ENCODE measurements around the gene AGAP1.
"Not testable (repeated sequence)": the region's sequence is repeated elsewhere in the genome, so short reads cannot be mapped to it uniquely, and the experiment has no call there.

Gene AGAP1

GRCh38 chr2:236061899-236062298 lies 568.1 kb downstream of the AGAP1 start:
- DNase-seq: no peak

DNA sequence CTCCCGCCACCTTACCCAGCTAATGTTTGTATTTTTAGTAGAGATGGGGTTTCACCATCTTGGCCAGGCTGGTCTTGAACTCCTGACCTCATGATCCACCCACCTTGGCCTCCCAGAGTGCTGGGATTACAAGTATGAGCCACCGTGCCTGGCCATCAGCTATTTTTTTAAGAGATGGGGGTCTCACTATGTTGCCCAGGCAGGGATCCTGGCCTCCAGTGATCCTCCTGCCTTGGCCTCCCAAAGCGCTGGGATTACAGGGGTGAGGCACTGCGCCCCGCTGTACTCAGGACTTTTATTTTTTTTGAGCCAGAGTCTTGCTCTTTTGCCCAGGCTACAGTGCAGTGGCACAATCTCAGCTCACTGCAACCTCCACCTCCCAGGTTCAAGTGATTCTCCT lies 569.0 kb downstream of the AGAP1 start:
- not testable (repeated sequence) for DNase-seq

GRCh38 chr2:236063994-236064393 lies 570.2 kb downstream of the AGAP1 start:
- DNase-seq: no peak

- DNase-seq: no peak
Measured at GRCh38 chr2:236065314-236066160, 571.7 kb downstream of the AGAP1 start.

GRCh38 chr2:236070236-236070635 lies 576.4 kb downstream of the AGAP1 start:
- DNase-seq: no peak

- no peak for DNase-seq
Measured at GRCh38 chr2:236073246-236073645, 579.4 kb downstream of the AGAP1 start.

DNA sequence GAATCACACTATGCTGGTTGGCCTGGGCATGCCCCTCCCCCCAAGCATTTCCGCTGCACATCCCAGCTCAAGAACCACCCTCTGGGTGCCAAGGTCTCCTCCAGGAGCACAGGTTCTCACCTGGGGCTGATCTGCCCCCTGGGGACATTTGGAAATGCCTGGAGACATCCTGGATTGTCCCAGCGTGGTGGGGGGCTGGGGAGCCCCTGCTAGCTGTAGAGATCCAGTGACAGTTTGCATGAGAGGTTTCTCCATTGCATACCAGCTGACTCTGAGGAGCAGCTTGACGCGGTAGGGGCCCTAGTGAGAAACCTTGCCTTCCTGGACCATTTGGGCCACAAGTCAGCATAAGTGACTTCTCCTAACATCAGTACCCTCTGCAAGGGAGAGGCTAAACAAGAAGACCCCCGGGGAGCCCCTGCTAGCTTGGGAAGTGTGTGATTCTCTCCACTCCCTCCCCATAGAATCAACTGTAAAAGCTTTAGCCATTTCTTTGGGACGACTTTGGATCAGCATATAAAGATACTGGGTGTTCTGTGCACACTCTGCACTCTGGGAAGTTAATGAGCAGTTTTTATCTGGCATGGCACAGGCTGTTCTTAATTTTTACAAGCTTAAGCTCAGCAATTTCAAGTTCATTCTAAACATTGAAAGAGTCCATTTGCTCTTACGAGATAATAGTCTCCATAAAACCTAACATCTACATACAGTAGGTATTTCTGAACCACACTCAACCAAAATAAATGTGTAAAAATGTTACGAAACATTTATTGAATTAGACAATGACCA lies 580.2 kb downstream of the AGAP1 start:
- no peak for DNase-seq

- no peak for DNase-seq
Measured at GRCh38 chr2:236075802-236076201, 582.0 kb downstream of the AGAP1 start.

- DNase-seq: no peak
Measured at GRCh38 chr2:236078297-236079255, 584.7 kb downstream of the AGAP1 start.

GRCh38 chr2:236080412-236080811 lies 586.6 kb downstream of the AGAP1 start:
- DNase-seq: no peak

GRCh38 chr2:236081171-236081570 lies 587.3 kb downstream of the AGAP1 start:
- no peak for DNase-seq

DNA sequence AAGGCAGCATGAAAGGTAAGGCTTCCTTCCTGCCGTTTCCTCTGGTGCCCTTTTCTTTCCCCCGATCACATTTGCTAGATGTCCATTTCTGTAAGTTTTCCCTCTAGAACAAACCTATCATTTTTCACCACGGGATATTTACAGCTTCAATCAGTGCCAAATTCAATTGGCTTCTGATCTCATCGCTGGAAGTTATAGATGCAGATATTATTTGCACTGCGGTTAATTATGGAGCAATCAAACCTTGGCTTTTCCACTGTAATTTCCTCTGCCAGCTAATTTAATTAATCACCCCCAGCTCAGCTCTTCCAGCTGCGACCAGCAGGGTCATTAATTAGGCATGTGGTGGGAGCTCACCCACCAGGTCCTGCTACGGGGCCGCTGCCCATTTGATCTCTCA lies 588.2 kb downstream of the AGAP1 start:
- no peak for DNase-seq

DNA sequence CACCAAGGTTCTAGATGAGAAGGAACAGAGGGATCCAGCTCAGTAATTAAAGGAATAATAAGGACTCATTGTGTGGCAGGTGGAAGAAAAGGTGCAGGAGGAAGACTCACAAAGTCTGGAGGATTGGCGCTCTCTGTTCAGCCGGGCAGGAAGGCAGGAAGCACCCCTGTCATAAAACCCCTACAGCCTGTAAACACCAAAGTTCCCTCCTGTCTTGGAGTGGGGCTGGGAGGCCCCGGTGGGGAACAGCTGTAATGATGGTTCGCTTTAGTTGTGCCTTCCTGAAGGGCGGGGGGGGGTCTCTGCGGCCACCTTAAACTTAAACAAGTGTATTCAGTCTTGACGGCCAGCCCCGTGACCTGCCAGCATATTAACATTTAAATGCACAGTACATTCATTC lies 590.1 kb downstream of the AGAP1 start:
- no peak for DNase-seq

- no peak for DNase-seq
Measured at GRCh38 chr2:236085211-236085610, 591.4 kb downstream of the AGAP1 start.

DNA sequence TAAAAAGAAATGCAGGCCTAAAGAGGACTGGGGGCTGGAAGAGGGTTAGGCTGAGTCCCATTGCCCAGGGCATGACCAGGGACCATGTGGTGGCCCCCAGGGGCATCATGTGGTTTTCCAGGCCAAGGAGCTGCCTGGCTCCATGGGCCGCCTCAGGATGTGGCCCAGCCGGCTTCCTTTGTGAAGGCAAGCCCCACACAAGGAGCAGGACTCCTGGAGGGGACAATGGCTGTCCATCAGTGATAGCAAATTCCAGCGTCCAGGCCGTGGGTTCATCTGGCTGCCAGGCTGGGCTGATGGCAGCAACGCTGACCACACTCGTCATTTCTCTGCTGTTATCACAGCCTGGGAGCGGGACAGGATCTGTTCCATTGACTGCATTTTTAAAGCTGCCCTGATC lies 591.8 kb downstream of the AGAP1 start:
- no peak for DNase-seq

DNA sequence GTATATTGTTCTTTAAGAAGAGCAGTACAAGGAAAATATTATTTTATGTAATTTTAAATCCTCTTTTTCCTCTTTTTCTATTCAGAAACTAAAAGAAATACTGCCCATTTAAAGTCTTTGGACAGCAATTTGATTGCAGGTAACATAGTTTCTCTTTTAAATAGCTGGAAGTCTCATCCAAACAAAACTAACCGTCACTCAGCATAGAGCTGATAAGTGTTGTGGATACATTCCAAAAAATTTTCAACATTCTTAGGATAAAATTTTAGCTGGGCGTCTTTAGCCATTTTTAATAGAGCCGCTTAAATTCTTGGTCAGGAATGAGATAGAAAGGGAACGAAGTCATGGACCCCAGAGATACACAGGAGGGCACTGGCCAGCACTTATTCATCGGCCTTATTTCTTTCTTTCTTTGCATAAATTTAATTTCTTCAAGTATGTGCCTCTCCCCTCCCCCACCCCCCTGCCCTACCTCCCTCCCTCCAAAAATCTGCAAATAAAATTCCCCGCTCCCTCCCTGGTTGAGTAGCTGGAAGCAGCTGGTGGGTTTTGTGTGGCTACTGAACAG lies 592.6 kb downstream of the AGAP1 start:
- DNase-seq: no peak

- no peak for DNase-seq
Measured at GRCh38 chr2:236086971-236087465, 593.2 kb downstream of the AGAP1 start.

DNA sequence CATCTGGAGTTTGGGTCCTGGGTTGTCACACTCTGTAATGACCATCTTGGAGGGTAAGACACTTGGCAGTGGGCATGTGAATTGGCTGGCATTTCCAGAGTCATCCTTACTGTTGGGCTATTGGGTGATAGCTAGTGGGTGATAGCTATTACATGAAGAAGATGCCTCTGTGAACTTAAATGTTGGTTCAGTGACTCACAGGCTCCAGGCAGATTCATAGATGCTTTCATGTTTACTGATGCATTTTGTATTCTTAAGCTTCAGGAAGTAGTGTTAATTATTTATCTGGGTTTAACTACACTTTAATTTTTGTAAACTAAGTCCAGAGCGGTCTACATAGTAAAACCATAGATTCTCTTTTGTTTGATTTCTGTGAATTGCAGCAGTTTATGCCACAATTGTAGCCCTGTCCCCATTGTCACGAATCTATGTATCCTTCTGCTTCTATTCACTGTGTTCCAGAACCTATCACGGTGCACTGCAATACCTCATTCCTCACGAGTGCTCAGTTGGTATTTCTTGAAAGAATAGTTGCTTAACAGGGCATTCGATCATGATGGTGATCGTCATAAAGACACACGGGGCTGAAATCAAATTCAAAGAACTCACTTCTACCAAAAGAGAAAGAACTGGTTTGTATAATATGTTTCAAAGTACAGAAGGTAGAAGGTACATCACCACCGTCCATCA lies 594.7 kb downstream of the AGAP1 start:
- DNase-seq: no peak

DNA sequence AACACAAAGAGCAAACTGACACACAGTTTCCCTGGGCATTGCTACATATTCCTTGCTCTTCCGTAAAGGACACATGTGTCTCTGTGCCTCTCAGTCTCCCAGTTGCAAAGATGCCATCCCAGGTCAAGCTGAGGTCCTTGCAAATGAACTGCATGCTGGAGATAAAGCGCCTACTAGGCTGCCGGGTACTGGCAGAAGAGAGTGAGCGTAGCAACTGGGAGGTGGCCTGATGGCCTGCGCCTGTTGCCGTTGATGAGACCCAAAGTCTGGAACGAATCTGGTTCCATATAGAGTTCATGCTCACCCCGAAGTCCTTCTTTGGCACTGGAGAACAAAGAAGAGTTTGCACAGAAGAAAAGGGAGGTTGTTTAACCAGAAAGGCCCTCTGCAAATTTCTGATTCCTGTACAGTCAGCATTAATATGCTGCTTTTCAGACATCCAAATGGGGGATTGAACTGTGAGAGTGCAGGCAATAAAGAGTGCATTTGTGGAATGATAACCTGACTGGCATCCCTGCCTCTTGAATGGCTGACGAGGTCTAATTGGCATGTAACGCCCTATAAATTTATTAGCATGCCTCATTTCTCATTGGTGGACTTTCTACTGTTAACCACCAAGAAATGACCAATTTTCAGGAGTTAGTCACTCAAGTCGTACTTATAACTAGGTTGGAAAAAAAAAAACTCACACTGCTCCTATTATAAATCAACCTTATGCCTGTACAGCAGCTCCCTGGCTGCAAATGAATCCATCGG lies 595.6 kb downstream of the AGAP1 start:
- no peak for DNase-seq

DNA sequence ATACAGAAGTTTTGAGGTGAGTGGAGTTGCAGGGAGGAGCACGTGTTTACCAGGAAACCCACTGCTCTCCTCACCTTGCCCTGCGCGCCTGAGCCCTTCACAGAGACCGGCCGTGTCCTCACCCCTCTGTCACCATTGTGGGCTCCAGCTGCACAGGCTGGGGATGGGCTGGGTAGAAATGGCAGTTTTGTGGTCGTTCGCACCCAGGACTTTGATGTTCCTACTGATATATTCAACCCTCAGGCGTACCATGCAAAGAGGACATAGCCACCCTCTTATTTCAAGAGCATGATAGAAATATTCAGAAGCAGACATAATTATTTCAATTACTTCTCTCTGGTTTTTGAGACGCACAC lies 596.2 kb downstream of the AGAP1 start:
- no peak for DNase-seq

GRCh38 chr2:236090826-236091225 lies 597.0 kb downstream of the AGAP1 start:
- DNase-seq: not testable (repeated sequence)

All from stimulated activated CD4-positive, alpha-beta T cell treated with anti-CD3 and anti-CD28 coated beads, Interleukin-12 subunit alpha, Interleukin-12 subunit beta, amount 100 ng/mL, for 4 hours (primary cell).